Gastrocnemius medialis (tissue), 4 donors: ENCODE results near the gene ATAD3C. TPM values are rescaled to one million over a fixed set of nuclear protein-coding genes. Genes with fewer than 3 reads are reported as not detected.
"Not testable (repeated sequence)": the region's sequence is repeated elsewhere in the genome, so short reads cannot be mapped to it uniquely, and the experiment has no call there.

Experiments
- ATAC-seq, 2 donors: fragments of 150-250 bp; one replicate each; pipeline ENCODE4 v1.9.1; 2016
- DNase-seq, 2 donors: peaks; one replicate each; pipeline ENCODE4 v3.0.0-alpha.2; 2019
- H3K27ac ChIP-seq, 4 donors: fragments of 200-600 bp; sonication (generic); 1 replicate in 1 of 4; 2 replicates in 3 of 4; pipeline ENCODE4 v1.5.1; 2016 to 2018; ENCODE audit warnings: mild to moderate bottlenecking in 2 of 4, moderate library complexity in 1 of 4
- H3K27me3 ChIP-seq, 3 donors: fragments of 200-600 bp; sonication (generic) in 2 of 3; 1 replicate in 1 of 3; 2 replicates in 2 of 3; pipeline versions ENCODE4 v1.5.1 to v1.6.0; 2016 to 2019; ENCODE audit warnings: mild to moderate bottlenecking in 1 of 3, moderate library complexity in 1 of 3
- H3K36me3 ChIP-seq, 2 donors: fragments of 200-600 bp; sonication (generic) in 1 of 2; one replicate each; pipeline ENCODE4 v1.5.1; 2017 to 2018
- H3K4me1 ChIP-seq, 2 donors: fragments of 200-600 bp; sonication (generic) in 1 of 2; one replicate each; pipeline ENCODE4 v1.5.1; 2016 to 2017; ENCODE audit warnings: mild to moderate bottlenecking in 2 of 2
- H3K4me3 ChIP-seq, 4 donors: fragments of 200-600 bp; sonication (generic) in 3 of 4; 1 replicate in 1 of 4; 2 replicates in 3 of 4; pipeline ENCODE4 v1.5.1; 2016 to 2019; ENCODE audit warnings: mild to moderate bottlenecking in 2 of 4
- H3K9me3 ChIP-seq, 3 donors: fragments of 200-600 bp; sonication (generic) in 2 of 3; 1 replicate in 1 of 3; 2 replicates in 2 of 3; pipeline ENCODE4 v1.5.1; 2016 to 2019
- POLR2A ChIP-seq, 2 donors: fragments of 450-650 bp; IDR thresholded peaks; one replicate each; pipeline ENCODE4 v1.6.1; 2017; ENCODE audit warnings: antibody characterized with exemption in 2 of 2, mild to moderate bottlenecking in 2 of 2, moderate library complexity in 2 of 2
- in situ Hi-C, 4 donors: fragments of 200-750 bp; cut with MboI; loops; one replicate each; pipeline versions ENCODE4 v1.15.0 to v1.8.0; 2017; ENCODE audit warnings: low sequenced_read_pairs in 4 of 4
- intact Hi-C: fragments of 100-400 bp; cut with DNase I; formaldehyde crosslinking; loops from one replicate; pipeline ENCODE4 v1.15.1; 2023; ENCODE audit warnings: low total_unique reads
- total RNA-seq, 4 donors: library from RNA; depleted of rRNA; stranded (reverse); fragments of >200 nt; gene quantifications; one replicate each; pipeline versions ENCODE4 v1.1.0 to v1.2.3, GENCODE V29; 2016
- TF ChIP-seq, protein P1 (sequence below), 5 experiments: fragments of 450-650 bp in 3 of 5; fragments of 200-600 bp in 2 of 5; sonication (generic) in 2 of 5; IDR thresholded peaks in 4 of 5; conservative IDR thresholded peaks in 1 of 5; 1 replicate in 4 of 5; 2 replicates in 1 of 5; pipeline ENCODE4 v1.5.1; 2016 to 2019; ENCODE audit warnings: antibody characterized with exemption in 5 of 5, mild to moderate bottlenecking in 3 of 5, moderate library complexity in 3 of 5

The ATAD3C gene
- total RNA-seq, 4 donors from 2014 or later, result 0.07 TPM; not detected in 3

DNA sequence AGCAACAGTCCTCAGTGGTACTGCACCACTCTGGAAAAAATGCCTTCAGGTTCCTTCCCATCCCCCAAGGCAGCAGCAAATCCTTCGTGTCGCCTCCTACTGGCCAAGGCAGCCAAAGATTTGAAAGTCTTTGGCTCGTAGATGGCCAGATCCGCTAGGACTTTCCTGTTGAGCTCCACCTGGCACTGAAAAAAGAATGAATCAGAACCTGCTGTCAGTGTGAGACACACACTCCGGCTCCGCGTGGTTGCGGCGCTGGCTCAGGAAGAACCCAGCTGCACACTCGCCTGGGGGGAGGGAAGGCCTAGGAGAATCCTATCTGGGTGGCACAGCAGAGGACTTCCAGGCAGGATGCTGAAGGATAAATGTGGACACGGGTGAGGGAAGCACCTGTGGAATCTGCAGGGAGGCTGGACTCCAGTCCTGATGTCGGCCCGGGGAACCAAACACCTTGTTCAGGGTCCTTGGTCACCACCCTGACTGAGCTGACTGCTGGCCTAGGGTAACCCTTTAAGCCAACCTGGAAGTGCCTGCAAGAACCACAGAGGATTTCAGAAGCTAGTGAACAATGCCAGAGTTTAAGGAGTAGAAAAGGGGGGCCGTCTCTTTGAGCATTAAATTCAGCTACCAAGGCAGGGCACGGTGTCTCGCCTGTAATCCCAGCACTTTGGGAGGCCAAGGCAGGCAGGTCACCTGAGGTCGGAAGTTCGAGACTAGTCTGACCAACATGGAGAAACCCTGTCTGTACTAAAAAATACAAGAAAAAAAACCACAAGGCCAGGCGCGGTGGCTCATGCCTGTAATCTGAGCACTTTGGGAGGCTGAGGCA lies 47.2 kb upstream of the ATAD3C start:
- Histone ChIP-seq H3K4me3 (no peak overlapping the region), H3K27ac (peak overlapping the region in 1 of 4 donors; percentile 60), H3K4me1 (peaks cover 39 to 44% of the 10 kb centered on the region in 2 donors), H3K36me3 (peaks cover 0 to 38% of the 10 kb centered on the region in 2 donors), H3K9me3 (no peaks in the 10 kb centered on the region), H3K27me3 (no peaks in the 10 kb centered on the region)
- DNase-seq, result peak in 1 of 2 donors; percentile 67
- TF ChIP-seq, protein P1, sequence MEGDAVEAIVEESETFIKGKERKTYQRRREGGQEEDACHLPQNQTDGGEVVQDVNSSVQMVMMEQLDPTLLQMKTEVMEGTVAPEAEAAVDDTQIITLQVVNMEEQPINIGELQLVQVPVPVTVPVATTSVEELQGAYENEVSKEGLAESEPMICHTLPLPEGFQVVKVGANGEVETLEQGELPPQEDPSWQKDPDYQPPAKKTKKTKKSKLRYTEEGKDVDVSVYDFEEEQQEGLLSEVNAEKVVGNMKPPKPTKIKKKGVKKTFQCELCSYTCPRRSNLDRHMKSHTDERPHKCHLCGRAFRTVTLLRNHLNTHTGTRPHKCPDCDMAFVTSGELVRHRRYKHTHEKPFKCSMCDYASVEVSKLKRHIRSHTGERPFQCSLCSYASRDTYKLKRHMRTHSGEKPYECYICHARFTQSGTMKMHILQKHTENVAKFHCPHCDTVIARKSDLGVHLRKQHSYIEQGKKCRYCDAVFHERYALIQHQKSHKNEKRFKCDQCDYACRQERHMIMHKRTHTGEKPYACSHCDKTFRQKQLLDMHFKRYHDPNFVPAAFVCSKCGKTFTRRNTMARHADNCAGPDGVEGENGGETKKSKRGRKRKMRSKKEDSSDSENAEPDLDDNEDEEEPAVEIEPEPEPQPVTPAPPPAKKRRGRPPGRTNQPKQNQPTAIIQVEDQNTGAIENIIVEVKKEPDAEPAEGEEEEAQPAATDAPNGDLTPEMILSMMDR (IDR thresholded peaks at IDR 0.05 in 4 of 5, conservative IDR thresholded peaks at IDR 0.05 in 1 of 5), result peak in 2 of 5 experiments; percentile 7 to 18
- no peak for TF ChIP-seq POLR2A (IDR thresholded peaks at IDR 0.05)
- in situ Hi-C loops (no loop called here), intact Hi-C loops (no loop called here)
- ATAC-seq, result no peak

DNA sequence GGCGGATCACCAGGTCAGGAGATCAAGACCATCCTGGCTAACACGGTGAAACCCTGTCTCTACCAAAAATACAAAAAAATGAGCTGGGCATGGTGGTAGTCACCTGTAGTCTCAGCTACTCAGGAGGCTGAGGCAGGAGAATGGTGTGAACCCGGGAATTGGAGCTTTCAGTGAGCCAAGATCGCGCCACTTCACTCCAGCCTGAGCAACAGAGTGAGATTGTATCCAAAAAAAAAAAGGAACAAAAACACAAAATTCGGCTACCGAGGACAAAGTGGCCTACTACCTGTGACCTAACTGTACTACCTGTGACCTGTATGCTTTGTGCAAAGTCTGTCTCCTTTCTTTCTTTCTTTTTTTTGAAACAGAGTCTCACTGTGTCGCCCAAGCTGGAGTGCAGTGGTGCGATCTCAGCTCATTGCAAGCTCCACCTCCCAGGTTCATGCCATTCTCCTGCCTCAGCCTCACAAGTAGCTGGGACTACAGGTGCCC lies 46.5 kb upstream of the ATAD3C start:
- intact Hi-C loops, DNase-seq: not testable (repeated sequence)
- peaks cover 35 to 42% of the 10 kb centered on the region in 2 donors for H3K4me1 ChIP-seq

DNA sequence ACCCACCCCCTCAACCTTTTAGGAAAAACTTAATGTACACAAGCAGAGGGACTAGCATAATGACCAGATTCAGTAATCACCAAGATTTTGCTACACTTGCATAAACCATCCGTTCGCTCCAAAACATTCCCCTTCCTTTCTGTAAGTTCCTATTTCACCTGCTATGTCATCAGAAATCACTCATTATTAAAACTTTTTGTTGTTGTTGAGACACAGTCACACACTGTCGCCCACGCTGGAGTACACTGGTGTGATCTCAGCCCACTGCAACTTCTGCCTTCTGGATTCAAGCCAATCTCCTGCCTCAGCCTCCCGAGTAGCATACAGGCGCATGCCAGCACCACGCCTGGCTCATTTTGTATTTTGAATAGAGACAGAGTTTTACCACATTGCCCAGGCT lies 45.8 kb upstream of the ATAD3C start:
- intact Hi-C loops, result no loop called here
- peaks cover 0 to 28% of the 10 kb centered on the region in 2 donors for H3K36me3 ChIP-seq

More for the DNA sequence above, 46.5 kb upstream of the ATAD3C start:
- Histone ChIP-seq H3K27ac (peak overlapping the region in 1 of 4 donors; percentile 60), H3K36me3 (peaks cover 0 to 31% of the 10 kb centered on the region in 2 donors)
- H3K27me3 ChIP-seq, H3K4me3 ChIP-seq, H3K9me3 ChIP-seq, in situ Hi-C loops, ATAC-seq: not testable (repeated sequence)

DNA sequence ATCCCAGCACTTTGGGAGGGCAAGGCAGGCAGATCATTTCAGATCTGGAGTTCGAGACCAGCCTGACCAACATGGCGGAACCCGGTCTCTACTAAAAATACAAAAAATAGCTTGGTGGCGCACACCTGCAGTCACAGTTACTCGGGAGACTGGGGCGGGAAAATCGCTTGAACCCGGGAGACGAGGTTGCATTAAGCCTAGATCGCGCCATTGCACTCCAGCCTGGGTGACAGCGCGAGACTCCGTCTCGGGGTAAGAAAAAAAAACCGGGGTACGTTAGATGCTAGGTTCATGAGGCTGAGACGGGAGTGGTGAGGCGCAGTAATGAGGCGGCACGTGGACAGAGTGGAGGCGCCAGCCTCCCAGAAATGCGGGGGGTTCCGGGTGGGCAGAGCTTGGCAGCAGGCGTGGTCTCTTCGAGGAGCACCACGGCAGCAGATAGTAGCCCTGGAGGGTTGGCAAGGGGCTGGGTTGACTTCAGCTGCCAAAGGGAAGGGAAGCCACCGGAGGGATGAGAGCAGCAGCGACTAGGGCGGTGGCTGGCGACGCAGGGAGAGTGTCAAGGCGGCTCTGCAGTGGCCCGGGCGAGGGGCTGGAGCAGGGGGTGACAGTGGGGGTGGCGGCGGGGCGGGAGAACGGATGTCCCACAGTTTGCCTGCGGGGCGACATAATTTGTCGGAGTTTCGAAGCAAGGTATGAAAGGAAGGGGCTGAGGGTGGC lies 43.2 kb upstream of the ATAD3C start:
- Histone ChIP-seq H3K27ac (peak overlapping the region; percentile 79 to 95 (median 84)), H3K36me3 (peaks cover 0 to 19% of the 10 kb centered on the region in 2 donors), H3K9me3 (no peaks in the 10 kb centered on the region), H3K27me3 (no peaks in the 10 kb centered on the region), H3K4me1 (peaks cover 35 to 36% of the 10 kb centered on the region in 2 donors), H3K4me3 (peak overlapping the region; percentile 85 to 100 (median 93))
- in situ Hi-C loops (no loop called here), intact Hi-C loops (loop anchor here (2.0 kb wide), 1 partner anchor 133 kb away; the partner anchor contains the start of gene UBE2J2)
- no peak for DNase-seq
- TF ChIP-seq, protein P1 (IDR thresholded peaks at IDR 0.05 in 4 of 5, conservative IDR thresholded peaks at IDR 0.05 in 1 of 5), result no peak
- no peak for TF ChIP-seq POLR2A (IDR thresholded peaks at IDR 0.05)
- ATAC-seq, result no peak

More for the DNA sequence above, 45.8 kb upstream of the ATAD3C start:
- H3K4me3 ChIP-seq, result no peak overlapping the region
- TF ChIP-seq, protein P1 (IDR thresholded peaks at IDR 0.05 in 4 of 5, conservative IDR thresholded peaks at IDR 0.05 in 1 of 5), result no peak
- no peak for TF ChIP-seq POLR2A (IDR thresholded peaks at IDR 0.05)
- ATAC-seq, result no peak
- DNase-seq, result no peak
- H3K27me3 ChIP-seq, result no peaks in the 10 kb centered on the region
- peaks cover 38 to 43% of the 10 kb centered on the region in 2 donors for H3K4me1 ChIP-seq
- H3K9me3 ChIP-seq, result no peaks in the 10 kb centered on the region
- in situ Hi-C loops, result no loop called here
- no peak overlapping the region for H3K27ac ChIP-seq
